HG03139 (cell line): ENCODE measurements around the gene SCAPER.
A peak's percentile ranks its signal among the peaks of the same experiment; 100 is the strongest.

Experiments used
- ATAC-seq: cut with Tn5 transposase; IDR thresholded peaks from one replicate; pipeline ENCODE4 v1.9.1; 2021; ENCODE audit not compliant: unreplicated experiment

Gene SCAPER

GRCh38 chr15:76343313-76343996 lies 561.7 kb downstream of the SCAPER start:
- ATAC-seq: no peak

DNA sequence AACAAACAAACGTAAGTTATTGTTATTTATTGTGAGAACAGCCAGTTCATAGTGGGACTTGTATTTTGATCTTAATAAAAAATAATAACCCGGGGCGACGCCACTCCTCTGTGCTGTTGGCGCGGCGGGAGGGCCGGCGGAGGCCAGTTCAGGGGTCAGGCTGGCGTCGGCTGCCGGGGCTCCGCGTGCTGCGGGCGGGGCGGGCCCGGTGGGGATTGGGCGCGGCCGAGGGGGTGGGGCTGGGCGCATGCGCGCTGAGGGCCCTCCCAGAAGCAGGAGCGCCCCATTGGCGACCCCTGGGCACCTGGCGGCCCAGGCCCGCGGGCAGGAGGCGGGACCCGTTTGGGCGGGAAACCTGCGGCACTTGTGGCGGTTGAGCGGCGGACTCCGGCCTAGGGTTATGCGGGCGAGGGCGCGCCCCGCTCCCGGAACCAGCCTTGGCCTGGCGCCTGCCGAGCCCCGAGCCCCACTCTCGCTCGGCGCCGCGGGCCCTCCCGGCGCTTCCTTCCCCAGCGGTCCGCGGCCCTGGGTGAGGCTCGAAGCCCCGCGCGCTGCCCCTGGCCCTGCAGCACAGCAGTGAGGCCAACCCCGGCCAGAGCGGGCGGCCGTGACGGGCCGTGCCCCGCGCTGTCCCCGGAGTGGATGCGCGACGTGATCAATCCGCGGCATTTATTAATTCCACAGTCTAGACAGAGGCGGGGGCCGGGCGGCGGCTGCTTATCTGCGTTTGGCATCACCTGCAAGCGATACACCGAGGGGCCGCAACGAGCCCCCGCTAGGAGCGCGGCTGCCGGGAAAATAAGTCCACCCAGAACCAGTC lies 562.5 kb downstream of the SCAPER start:
- no peak for ATAC-seq

DNA sequence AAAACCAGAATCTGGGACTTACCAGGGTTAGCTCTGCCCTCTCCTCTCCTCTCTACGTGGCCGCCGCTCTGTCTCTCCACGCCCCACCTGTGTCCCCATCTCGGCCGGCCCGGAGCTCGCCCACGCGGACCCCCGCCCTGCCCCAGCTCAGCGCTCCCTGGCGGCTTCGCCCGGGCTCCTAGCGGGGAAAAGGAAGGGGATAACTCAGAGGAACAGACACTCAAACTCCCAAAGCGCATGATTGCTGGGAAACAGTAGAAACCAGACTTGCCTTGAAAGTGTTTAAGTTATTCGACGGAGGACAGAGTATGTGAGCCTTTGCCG lies 563.1 kb downstream of the SCAPER start:
- ATAC-seq: no peak

- no peak for ATAC-seq
These were observed 563.6 kb downstream of the SCAPER start for GRCh38 chr15:76341366-76342057.

DNA sequence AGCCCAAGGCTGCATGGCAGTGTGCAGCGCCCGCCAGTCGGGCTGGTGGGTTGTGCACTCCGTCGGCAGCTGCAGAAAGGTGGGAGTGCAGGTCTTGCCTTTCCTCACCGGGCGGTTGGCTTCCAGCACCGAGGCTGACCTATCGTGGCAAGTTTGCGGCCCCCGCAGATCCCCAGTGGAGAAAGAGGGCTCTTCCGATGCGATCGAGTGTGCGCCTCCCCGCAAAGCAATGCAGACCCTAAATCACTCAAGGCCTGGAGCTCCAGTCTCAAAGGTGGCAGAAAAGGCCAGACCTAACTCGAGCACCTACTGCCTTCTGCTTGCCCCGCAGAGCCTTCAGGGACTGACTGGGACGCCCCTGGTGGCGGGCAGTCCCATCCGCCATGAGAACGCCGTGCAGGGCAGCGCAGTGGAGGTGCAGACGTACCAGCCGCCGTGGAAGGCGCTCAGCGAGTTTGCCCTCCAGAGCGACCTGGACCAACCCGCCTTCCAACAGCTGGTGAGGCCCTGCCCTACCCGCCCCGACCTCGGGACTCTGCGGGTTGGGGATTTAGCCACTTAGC lies 564.3 kb downstream of the SCAPER start:
- ATAC-seq: no peak

- no peak for ATAC-seq
These were observed 564.8 kb downstream of the SCAPER start for GRCh38 chr15:76340198-76340802.

- ATAC-seq: no peak
These were observed 565.6 kb downstream of the SCAPER start for GRCh38 chr15:76339305-76340197.

DNA sequence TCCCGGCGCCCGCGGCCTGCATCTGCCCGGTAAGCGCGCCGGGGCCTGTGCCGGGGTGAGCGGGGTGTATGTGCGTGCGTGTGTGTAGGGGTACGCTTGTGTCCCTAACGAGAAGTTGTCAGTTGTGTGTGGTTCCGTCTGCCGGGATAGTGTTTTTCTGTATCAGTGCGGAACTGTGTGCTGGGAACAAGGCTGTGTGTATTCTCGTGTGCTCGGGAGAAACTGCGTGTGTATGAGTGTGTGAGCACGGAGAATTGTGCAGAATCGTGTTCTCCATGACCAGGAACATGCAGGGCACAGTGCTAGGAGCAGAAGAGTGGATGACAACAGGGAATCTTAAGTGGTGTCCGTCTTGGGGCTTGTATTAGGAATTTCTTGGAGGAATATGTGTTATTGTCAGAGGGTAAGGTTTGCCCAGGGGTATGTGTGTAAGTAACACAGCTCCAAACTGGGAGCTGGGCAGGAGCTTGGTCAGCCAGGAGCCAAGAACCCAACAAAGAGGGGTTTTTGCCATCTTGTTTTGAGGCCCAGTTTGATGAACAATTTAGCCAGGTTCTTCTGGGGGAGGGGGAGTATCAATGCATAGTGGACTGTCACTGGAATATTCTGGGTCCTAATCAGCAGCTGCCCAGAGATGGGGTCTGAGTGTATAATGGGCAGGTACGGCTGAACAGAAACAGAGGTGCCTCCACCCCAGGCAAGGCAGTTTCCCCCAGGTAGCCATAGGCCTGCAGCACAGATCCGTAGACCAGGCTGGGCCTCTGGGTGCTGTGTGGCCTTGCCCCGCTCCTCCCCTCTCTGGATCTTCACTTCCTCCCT lies 566.4 kb downstream of the SCAPER start:
- ATAC-seq: no peak

DNA sequence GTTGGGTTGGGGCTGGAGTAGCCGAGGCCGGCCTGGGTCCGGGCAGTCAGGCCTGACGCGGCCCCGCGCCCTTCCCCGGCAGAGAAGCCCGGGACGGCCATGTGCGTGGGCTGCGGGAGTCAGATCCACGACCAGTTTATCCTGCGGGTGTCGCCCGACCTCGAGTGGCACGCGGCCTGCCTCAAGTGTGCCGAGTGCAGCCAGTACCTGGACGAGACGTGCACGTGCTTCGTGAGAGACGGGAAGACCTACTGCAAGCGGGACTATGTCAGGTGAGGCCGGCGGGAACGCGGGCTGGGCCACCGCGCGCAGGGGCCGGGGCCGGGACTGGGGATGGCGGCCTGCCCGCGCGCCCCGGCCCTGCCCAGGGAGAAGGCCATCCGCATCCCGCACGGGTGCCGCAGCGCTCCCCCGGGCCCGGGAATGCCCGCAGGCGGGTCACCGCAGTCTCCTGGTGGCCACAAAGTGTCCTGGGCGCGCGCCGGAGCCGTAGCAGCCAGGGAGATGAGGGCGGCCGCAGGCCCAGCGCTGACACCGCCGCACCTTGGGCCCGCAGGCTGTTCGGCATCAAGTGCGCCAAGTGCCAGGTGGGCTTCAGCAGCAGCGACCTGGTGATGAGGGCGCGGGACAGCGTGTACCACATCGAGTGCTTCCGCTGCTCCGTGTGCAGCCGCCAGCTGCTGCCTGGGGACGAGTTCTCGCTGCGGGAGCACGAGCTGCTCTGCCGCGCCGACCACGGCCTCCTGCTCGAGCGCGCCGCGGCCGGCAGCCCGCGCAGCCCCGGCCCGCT lies 567.2 kb downstream of the SCAPER start:
- ATAC-seq: no peak

GRCh38 chr15:76337059-76337695 lies 568.0 kb downstream of the SCAPER start:
- no peak for ATAC-seq

- ATAC-seq: peak; percentile 41
These were observed 568.7 kb downstream of the SCAPER start, which contains the start of gene ISL2 for GRCh38 chr15:76336254-76337058. Gene ISL2, plus strand, starts transcription at chr15:76336773. Its CDS starts 111 bp downstream, at chr15:76336884.

GRCh38 chr15:76335307-76336253 lies 569.6 kb downstream of the SCAPER start:
- ATAC-seq: no peak

GRCh38 chr15:76334438-76335306 lies 570.5 kb downstream of the SCAPER start:
- no peak for ATAC-seq

DNA sequence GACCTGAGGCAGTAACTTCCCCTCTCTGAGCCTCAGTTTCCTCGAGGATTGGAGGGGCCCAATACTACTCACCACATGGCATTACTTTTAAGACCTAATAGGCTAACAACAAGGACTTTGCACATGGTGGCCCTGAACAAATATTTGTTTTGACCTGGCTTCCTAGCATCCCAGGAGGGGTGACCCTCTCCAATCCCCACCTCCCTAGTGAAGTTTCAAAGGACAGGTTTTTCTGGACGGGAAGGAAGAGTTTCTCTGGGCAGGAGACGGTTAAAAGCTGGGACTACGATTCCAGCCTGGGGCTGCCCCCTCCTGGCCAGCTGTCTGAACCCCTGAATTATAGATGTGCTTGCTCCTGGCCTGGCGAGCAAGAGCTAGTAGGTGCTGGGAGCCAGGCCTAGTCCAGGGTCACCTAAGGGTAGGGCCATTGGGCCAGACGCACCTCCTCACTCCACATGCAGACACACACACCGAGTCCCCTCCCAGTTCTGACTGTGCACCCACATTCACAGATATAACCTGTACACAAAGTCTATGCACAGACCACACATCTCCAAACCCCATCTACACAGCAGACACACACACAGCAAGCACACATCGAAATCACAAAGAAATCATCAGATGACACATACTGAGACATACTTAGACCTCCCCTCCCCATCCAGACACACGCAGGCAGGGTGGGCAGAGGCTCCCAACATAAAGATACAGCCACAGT lies 571.3 kb downstream of the SCAPER start:
- no peak for ATAC-seq
